Parathyroid adenoma (tissue), 2 donors: ENCODE results near the gene CTBP1.

Source experiments
- H2AFZ ChIP-seq: fragments of 300-600 bp; sonication (generic); one replicate; pipeline ENCODE4 v1.7.0; 2017; ENCODE audit warnings: antibody characterized with exemption, mild to moderate bottlenecking
- H3K27ac ChIP-seq: fragments of 300-600 bp; sonication (generic); one replicate; pipeline ENCODE4 v1.7.0; 2017
- H3K27me3 ChIP-seq: fragments of 300-600 bp; sonication (generic); one replicate; pipeline ENCODE4 v1.7.0; 2017; ENCODE audit warnings: low read length; ENCODE audit not compliant: control insufficient read depth, insufficient read depth
- H3K36me3 ChIP-seq: fragments of 300-600 bp; sonication (generic); one replicate; pipeline ENCODE4 v1.7.0; 2017; ENCODE audit warnings: low read length; ENCODE audit not compliant: control insufficient read depth, insufficient read depth
- H3K4me1 ChIP-seq: fragments of 300-600 bp; sonication (generic); one replicate; pipeline ENCODE4 v1.7.0; 2017; ENCODE audit warnings: control low read depth
- H3K4me2 ChIP-seq: fragments of 300-600 bp; sonication (generic); one replicate; pipeline ENCODE4 v1.7.0; 2017; ENCODE audit warnings: low read length
- H3K4me3 ChIP-seq: fragments of 300-600 bp; sonication (generic); one replicate; pipeline ENCODE4 v1.7.0; 2017; ENCODE audit warnings: low read depth, low read length
- H3K79me2 ChIP-seq: fragments of 300-600 bp; sonication (generic); one replicate; pipeline ENCODE4 v1.7.0; 2017; ENCODE audit warnings: control low read depth
- H3K9ac ChIP-seq: fragments of 300-600 bp; sonication (generic); one replicate; pipeline ENCODE4 v1.7.0; 2017; ENCODE audit warnings: mild to moderate bottlenecking
- H3K9me3 ChIP-seq: fragments of 300-600 bp; sonication (generic); one replicate; pipeline ENCODE4 v1.7.0; 2017; ENCODE audit warnings: low read length; ENCODE audit not compliant: control insufficient read depth
- TF ChIP-seq, protein P1 (sequence below): fragments of 300-600 bp; sonication (generic); IDR thresholded peaks from one replicate; pipeline ENCODE4 v1.7.0; 2017; ENCODE audit warnings: antibody characterized with exemption, mild to moderate bottlenecking
- donor health status: primary hyperparathyroidism.

The CTBP1 gene

DNA sequence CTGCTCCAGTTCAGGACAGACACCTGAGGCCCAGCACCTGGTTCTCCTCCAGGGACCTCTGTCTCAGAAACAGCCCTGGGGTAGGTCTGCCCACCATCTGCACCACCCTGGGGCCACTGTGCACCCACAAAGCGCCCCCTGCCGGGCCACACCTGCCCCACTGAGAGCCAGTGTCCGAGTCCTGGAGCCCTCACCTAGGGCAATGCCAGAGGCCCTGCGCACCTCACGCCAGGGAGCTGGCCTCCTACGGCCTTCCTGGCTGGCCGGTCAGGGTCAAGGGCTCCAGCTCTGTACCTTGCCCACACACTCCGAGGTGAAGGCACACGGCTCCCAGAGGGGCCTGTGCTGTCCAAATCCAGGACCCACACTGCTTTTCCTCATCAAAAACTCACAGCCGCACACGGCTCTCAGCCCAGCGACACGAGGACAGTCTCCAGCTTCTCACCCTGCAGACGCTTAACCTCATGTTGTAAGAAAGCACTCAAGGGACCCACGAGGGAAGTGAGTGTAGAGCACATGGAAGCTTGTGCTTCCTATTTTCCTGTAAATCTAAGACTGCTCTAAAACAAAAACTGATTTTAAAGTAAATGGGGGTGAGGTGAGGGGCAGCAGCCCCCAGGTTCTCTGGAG lies 5.4 kb downstream of the CTBP1 start:
- no peak overlapping the region for H2AFZ ChIP-seq
- H3K4me1 ChIP-seq = peaks cover 3% of the 10 kb centered on the region
- no peaks in the 10 kb centered on the region for H3K9me3 ChIP-seq
- TF ChIP-seq, protein P1, sequence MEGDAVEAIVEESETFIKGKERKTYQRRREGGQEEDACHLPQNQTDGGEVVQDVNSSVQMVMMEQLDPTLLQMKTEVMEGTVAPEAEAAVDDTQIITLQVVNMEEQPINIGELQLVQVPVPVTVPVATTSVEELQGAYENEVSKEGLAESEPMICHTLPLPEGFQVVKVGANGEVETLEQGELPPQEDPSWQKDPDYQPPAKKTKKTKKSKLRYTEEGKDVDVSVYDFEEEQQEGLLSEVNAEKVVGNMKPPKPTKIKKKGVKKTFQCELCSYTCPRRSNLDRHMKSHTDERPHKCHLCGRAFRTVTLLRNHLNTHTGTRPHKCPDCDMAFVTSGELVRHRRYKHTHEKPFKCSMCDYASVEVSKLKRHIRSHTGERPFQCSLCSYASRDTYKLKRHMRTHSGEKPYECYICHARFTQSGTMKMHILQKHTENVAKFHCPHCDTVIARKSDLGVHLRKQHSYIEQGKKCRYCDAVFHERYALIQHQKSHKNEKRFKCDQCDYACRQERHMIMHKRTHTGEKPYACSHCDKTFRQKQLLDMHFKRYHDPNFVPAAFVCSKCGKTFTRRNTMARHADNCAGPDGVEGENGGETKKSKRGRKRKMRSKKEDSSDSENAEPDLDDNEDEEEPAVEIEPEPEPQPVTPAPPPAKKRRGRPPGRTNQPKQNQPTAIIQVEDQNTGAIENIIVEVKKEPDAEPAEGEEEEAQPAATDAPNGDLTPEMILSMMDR = no peak
- H3K36me3 ChIP-seq = no peaks in the 10 kb centered on the region
- no peak overlapping the region for H3K4me2 ChIP-seq
- H3K4me3 ChIP-seq = no peak overlapping the region
- no peak overlapping the region for H3K9ac ChIP-seq
- no peak overlapping the region for H3K27ac ChIP-seq
- peaks cover 73% of the 10 kb centered on the region for H3K79me2 ChIP-seq
- no peaks in the 10 kb centered on the region for H3K27me3 ChIP-seq

DNA sequence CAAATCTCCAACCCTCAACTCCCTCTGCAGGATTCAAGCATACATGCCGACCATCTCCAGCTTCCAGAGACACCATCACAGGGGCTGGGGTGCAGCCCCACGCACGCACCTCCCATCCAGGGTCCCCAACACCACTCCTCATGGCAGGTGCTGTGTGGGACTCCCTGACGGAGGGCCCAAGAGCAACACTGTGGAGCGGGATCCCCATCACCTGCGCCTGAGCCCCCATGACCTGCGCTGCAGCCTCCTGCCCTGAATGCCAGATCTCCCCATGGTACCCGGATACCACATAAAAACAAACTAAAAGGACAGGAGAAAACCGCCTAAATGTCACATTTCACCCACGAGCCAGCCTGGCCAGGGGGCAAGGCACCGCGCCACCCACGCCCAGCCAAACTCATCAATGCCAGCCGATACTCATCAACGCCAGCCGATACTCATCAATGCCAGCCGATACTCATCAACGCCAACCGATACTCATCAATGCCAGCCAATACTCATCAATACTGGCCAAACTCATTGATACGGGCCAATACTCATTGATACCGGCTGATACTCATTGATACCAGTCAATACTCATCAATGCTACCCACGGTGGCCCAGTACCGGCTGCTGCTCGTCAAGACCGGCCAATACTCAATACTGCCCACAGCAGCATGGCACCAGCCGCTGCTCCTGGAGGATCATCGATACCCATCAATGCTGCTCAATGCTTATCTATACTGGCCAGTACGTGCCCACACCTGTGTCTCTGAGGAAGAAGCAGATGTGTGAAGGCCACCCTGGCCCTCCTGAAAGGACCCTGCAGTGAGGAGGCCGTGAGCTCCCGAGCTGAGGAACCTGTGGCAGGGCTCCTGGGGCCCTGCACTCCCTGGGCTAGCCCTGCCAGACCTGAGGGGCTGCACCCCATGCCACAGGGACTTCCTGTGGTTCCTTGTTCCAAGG lies 6.2 kb downstream of the CTBP1 start:
- no peaks in the 10 kb centered on the region for H3K36me3 ChIP-seq
- H3K27ac ChIP-seq = no peak overlapping the region
- H3K9me3 ChIP-seq = no peaks in the 10 kb centered on the region
- peaks cover 74% of the 10 kb centered on the region for H3K79me2 ChIP-seq
- H3K9ac ChIP-seq = no peak overlapping the region
- TF ChIP-seq, protein P1 = no peak
- H3K27me3 ChIP-seq = no peaks in the 10 kb centered on the region
- H3K4me3 ChIP-seq = no peak overlapping the region
- no peak overlapping the region for H2AFZ ChIP-seq
- no peak overlapping the region for H3K4me2 ChIP-seq
- peaks cover 3% of the 10 kb centered on the region for H3K4me1 ChIP-seq

- H3K4me1 ChIP-seq = peaks cover 3% of the 10 kb centered on the region
- no peaks in the 10 kb centered on the region for H3K36me3 ChIP-seq
- no peaks in the 10 kb centered on the region for H3K27me3 ChIP-seq
- no peak overlapping the region for H3K9ac ChIP-seq
- no peak overlapping the region for H2AFZ ChIP-seq
- no peak overlapping the region for H3K27ac ChIP-seq
- H3K79me2 ChIP-seq = peaks cover 71% of the 10 kb centered on the region
- TF ChIP-seq, protein P1 = no peak
- H3K9me3 ChIP-seq = no peaks in the 10 kb centered on the region
- no peak overlapping the region for H3K4me2 ChIP-seq
- no peak overlapping the region for H3K4me3 ChIP-seq
Measured at GRCh38 chr4:1241936-1242505, 6.9 kb downstream of the CTBP1 start.

DNA sequence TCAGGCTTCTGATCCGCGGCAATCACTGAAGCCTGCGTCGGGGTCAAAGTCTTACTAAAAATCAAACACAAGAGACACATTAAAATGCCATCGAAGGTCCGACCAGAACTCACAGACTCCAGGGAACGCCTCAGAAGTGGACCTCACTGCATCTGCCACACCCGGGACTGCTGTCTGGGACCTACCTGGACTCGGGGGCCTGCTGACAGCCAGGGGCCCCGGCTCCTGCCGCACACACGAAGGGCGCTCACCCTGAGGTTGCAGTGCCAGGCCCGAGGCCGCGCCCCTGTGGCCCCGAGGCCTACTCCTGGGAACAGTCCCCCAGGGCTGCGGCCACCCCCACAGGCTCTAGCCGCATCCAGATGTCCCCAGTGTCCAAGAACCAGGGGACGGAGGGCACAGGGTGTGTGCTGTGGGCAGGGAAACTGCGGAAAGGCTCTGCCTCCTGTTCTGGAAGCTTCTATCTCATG lies 7.4 kb downstream of the CTBP1 start:
- no peak overlapping the region for H3K4me3 ChIP-seq
- no peak overlapping the region for H3K9ac ChIP-seq
- peaks cover 2% of the 10 kb centered on the region for H3K4me1 ChIP-seq
- H3K27ac ChIP-seq = no peak overlapping the region
- TF ChIP-seq, protein P1 = no peak
- H3K79me2 ChIP-seq = peaks cover 66% of the 10 kb centered on the region
- H3K9me3 ChIP-seq = no peaks in the 10 kb centered on the region
- no peaks in the 10 kb centered on the region for H3K27me3 ChIP-seq
- no peak overlapping the region for H2AFZ ChIP-seq
- H3K36me3 ChIP-seq = no peaks in the 10 kb centered on the region
- H3K4me2 ChIP-seq = no peak overlapping the region
